ENCODE results near the gene PCNX2. TPM values are rescaled to one million over a fixed set of nuclear protein-coding genes. Genes with fewer than 3 reads are reported as not detected.

PCNX2 gene
- total RNA-seq, 2 experiments from 2014 or later = 46.4 to 49.4 TPM

DNA sequence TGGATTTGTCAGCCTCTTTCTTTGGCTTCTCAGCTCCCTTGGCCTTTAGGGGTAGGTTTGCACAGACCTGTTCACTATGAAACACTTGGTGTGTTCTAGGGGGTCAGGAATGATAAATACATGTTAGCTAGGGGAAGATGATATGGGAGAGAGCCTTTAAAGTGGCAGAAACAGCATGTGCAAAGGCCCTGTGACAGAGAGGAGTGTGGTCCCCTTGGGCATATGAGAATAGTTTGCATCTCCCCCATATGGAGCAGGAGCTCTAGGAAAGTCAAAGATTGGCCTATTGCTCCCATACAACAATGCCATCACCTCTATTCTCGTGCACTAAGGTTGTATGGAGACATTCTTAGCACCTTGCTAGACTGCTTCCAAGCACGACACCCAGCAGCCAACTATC lies 355.8 kb downstream of the PCNX2 start:
- intact Hi-C loops (cut with DNase I, micrococcal nuclease) = loop anchor here in 1 of 2 experiments (10.0 kb wide), 2 partner anchors 345 to 385 kb away; partner anchors contain the start of gene MAP3K21
- POLR2A ChIA-PET = no interaction called here
- H3K4me3 Mint-ChIP-seq = no peak overlapping the region

DNA sequence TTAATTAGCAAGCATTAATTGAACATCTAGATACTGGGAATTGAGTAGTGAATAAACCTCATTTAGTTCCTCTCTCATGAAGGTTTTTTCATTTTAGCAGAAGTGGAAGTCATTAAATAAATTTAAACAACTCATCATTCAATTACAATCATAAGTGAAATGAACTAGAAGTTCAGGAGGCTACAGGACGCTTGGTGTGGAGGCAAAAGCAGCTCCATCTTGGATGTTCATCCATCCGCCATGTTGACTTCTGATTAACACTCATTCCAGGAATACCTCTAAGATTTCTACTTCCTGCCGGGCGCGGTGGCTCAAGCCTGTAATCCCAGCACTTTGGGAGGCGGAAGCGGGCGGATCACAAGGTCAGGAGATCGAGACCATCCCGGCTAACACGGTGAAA lies 356.6 kb downstream of the PCNX2 start:
- Mint-ChIP-seq H3K27ac (no peak overlapping the region), H3K9me3 (no peaks in the 10 kb centered on the region), H3K36me3 (ENCODE audit: low read depth) (no peaks in the 10 kb centered on the region), H3K27me3 (no peaks in the 10 kb centered on the region), H3K4me3 (no peak overlapping the region), H3K4me1 (ENCODE audit: low read depth) (peaks cover 16% of the 10 kb centered on the region)
- POLR2A ChIA-PET = no interaction called here
- Histone ChIP-seq H3K27ac (ENCODE audit: low read depth in 1 of 2, low read length in 2 of 2) (no peak overlapping the region), H3K4me3 (ENCODE audit: low read length) (no peak overlapping the region), H3K4me1 (ENCODE audit: insufficient read depth, low read length) (peaks cover 4% of the 10 kb centered on the region), H3K9me3 (ENCODE audit: control insufficient read depth in 1 of 2, insufficient read depth in 1 of 2, low read length in 2 of 2) (no peaks in the 10 kb centered on the region), H3K36me3 (ENCODE audit: insufficient read depth, low read length) (no peaks in the 10 kb centered on the region), H3K27me3 (ENCODE audit: control insufficient read depth in 1 of 2, insufficient read depth in 2 of 2, low read length in 2 of 2) (no peaks in the 10 kb centered on the region)
- ATAC-seq (ENCODE audit: poor library complexity) (no peak), DNase-seq (no peak)
- no peak for TF ChIP-seq CTCF (IDR thresholded peaks at IDR 0.05)
- CTCF ChIA-PET = no interaction called here
- intact Hi-C loops (cut with DNase I, micrococcal nuclease) = no loop called here

More for the DNA sequence above, 355.8 kb downstream of the PCNX2 start:
- DNase-seq = no peak
- H3K4me1 Mint-ChIP-seq (ENCODE audit: low read depth) = peaks cover 24% of the 10 kb centered on the region
- no peak overlapping the region for H3K27ac Mint-ChIP-seq
- peaks cover 12% of the 10 kb centered on the region for H3K4me1 ChIP-seq (ENCODE audit: insufficient read depth, low read length)
- TF ChIP-seq CTCF (IDR thresholded peaks at IDR 0.05) = no peak
- no peaks in the 10 kb centered on the region for H3K27me3 ChIP-seq (ENCODE audit: control insufficient read depth in 1 of 2, insufficient read depth in 2 of 2, low read length in 2 of 2)
- no peaks in the 10 kb centered on the region for H3K9me3 Mint-ChIP-seq
- H3K36me3 Mint-ChIP-seq (ENCODE audit: low read depth) = no peaks in the 10 kb centered on the region
- H3K36me3 ChIP-seq (ENCODE audit: insufficient read depth, low read length) = no peaks in the 10 kb centered on the region
- no peaks in the 10 kb centered on the region for H3K9me3 ChIP-seq (ENCODE audit: control insufficient read depth in 1 of 2, insufficient read depth in 1 of 2, low read length in 2 of 2)
- H3K27me3 Mint-ChIP-seq = no peaks in the 10 kb centered on the region
- CTCF ChIA-PET = no interaction called here
- no peak overlapping the region for H3K4me3 ChIP-seq (ENCODE audit: low read length)
- no peak for ATAC-seq (ENCODE audit: poor library complexity)
- no peak overlapping the region for H3K27ac ChIP-seq (ENCODE audit: low read depth in 1 of 2, low read length in 2 of 2)

GRCh38 chr1:232937741-232938375 lies 357.7 kb downstream of the PCNX2 start:
- TF ChIP-seq CTCF (IDR thresholded peaks at IDR 0.05) = no peak
- no peak for ATAC-seq (ENCODE audit: poor library complexity)
- no peaks in the 10 kb centered on the region for H3K36me3 Mint-ChIP-seq (ENCODE audit: low read depth)
- no peaks in the 10 kb centered on the region for H3K9me3 Mint-ChIP-seq
- Histone ChIP-seq H3K36me3 (ENCODE audit: insufficient read depth, low read length) (no peaks in the 10 kb centered on the region), H3K4me1 (ENCODE audit: insufficient read depth, low read length) (no peaks in the 10 kb centered on the region), H3K27ac (ENCODE audit: low read depth in 1 of 2, low read length in 2 of 2) (no peak overlapping the region), H3K4me3 (ENCODE audit: low read length) (no peak overlapping the region), H3K9me3 (ENCODE audit: control insufficient read depth in 1 of 2, insufficient read depth in 1 of 2, low read length in 2 of 2) (no peaks in the 10 kb centered on the region), H3K27me3 (ENCODE audit: control insufficient read depth in 1 of 2, insufficient read depth in 2 of 2, low read length in 2 of 2) (no peaks in the 10 kb centered on the region)
- CTCF ChIA-PET = no interaction called here
- H3K27me3 Mint-ChIP-seq = no peaks in the 10 kb centered on the region
- intact Hi-C loops (cut with DNase I, micrococcal nuclease) = no loop called here
- no peak for DNase-seq
- no peak overlapping the region for H3K4me3 Mint-ChIP-seq
- POLR2A ChIA-PET = no interaction called here
- peaks cover 5% of the 10 kb centered on the region for H3K4me1 Mint-ChIP-seq (ENCODE audit: low read depth)
- no peak overlapping the region for H3K27ac Mint-ChIP-seq
